Measurements from ENCODE around the gene WDHD1. TPM values are rescaled to one million over a fixed set of nuclear protein-coding genes. Genes with fewer than 3 reads are reported as not detected.

Gene WDHD1
- total and polyA plus RNA-seq, 2 of the 4 experiments (the other 2 are of a cell fraction), result 4.4 to 13.1 TPM

DNA sequence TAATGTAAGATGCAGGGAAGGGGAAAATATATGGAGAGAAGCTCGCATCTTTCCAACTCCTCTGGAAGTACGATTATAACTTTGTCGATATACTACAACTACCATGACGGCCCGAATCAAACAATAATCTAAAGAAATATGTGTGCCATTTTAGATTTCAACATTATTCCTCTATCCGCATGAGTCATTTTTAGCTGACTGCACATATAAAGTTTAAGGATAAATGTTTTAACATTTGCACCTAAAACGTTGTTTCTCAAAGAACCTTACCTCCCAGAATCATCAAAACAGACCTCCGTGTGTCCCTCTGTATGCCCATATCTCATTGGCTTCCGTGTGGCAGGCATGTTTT, 482 bp downstream of the WDHD1 start:
- Histone ChIP-seq H2AFZ (replicated peaks; ENCODE audit: low read length, poor library complexity) (peak overlapping the region; percentile 98), H3K9ac (ENCODE audit: low read depth, low read length) (peak overlapping the region; percentile 81), H2AK5ac (ENCODE audit: low read depth, low read length) (no peak overlapping the region), H3K27me3 (ENCODE audit: control insufficient read depth, insufficient read depth, low read length) (no peaks in the 10 kb centered on the region), H3K4me2 (ENCODE audit: low read depth, low read length) (peak overlapping the region; percentile 96), H3K36me3 (ENCODE audit: control insufficient read depth, insufficient read depth, low read length) (no peaks in the 10 kb centered on the region; the same call in 1 of the 2 replicates), H3K79me1 (ENCODE audit: low read depth in 1 of 2, low read length in 2 of 2) (peaks cover 14 to 56% of the 10 kb centered on the region in 2 experiments), H3K27ac (ENCODE audit: insufficient read depth, low read length) (peak overlapping the region; percentile 76), H2BK120ac (ENCODE audit: low read depth, low read length) (no peak overlapping the region), H3K9me1 (ENCODE audit: insufficient read depth, low read length) (no peaks in the 10 kb centered on the region), H3K4ac (ENCODE audit: low read depth, low read length) (peak overlapping the region; percentile 65; the same call in 1 of the 2 replicates), H4K91ac (ENCODE audit: insufficient read depth, low read depth, low read length) (peak overlapping the region; percentile 58), H3K4me1 (ENCODE audit: control insufficient read depth, insufficient read depth, low read length) (peaks cover 5% of the 10 kb centered on the region; the same call in 1 of the 2 replicates), H3K56ac (ENCODE audit: extremely low read depth, insufficient read depth, low read length) (peak overlapping the region; percentile 69), H3K4me3 (ENCODE audit: insufficient read depth, low read depth, low read length) (peak overlapping the region; percentile 83), H3K9me3 (ENCODE audit: control insufficient read depth, insufficient read depth, low read length) (no peaks in the 10 kb centered on the region), H2BK20ac (ENCODE audit: low read depth, low read length) (no peak overlapping the region), H2BK5ac (ENCODE audit: low read depth, low read length, poor library complexity, severe bottlenecking) (peak overlapping the region; percentile 54), H4K8ac (ENCODE audit: low read depth in 2 of 2, low read length in 2 of 2) (peak overlapping the region; percentile 78 to 90), H4K20me1 (ENCODE audit: insufficient read depth, low read length) (peaks cover 7% of the 10 kb centered on the region; the same call in 1 of the 2 replicates), H4K5ac (ENCODE audit: low read depth, low read length) (no peak overlapping the region), H2AK9ac (replicated peaks; ENCODE audit: low read depth, low read length, poor library complexity) (peak overlapping the region; percentile 18), H3K23ac (ENCODE audit: low read depth, low read length) (peak overlapping the region; percentile 92), H2BK15ac (ENCODE audit: low read depth, low read length) (no peak overlapping the region), H3K18ac (ENCODE audit: low read depth, low read length) (no peak overlapping the region), H3K14ac (replicated peaks; ENCODE audit: low read depth, low read length) (peak overlapping the region; percentile 53)
- ATAC-seq (ENCODE audit: low read depth) (no peak), DNase-seq (no peak)
- ChIA-PET CTCF (interaction anchor here (2.5 kb wide), 1 partner anchor 9 kb away, joined by 7 read pairs; no protein-coding TSS in a partner anchor), POLR2A (ENCODE audit: unreplicated experiment) (interaction anchor here (0.5 kb wide), 1 partner anchor 11 kb away, joined by 3 read pairs; no protein-coding TSS in a partner anchor)
- TF ChIP-seq CEBPB (IDR thresholded peaks at IDR 0.05; ENCODE audit: low read depth, low read length) (no peak), RCOR1 (IDR thresholded peaks at IDR 0.05; ENCODE audit: insufficient replicate concordance, low read length) (no peak), MAFK (IDR thresholded peaks at IDR 0.05; ENCODE audit: low read depth, low read length) (peak; percentile 61), RAD21 (IDR thresholded peaks at IDR 0.05; ENCODE audit: low read length) (no peak), FOS (IDR thresholded peaks at IDR 0.05; ENCODE audit: low read depth, low read length) (0 out of 2 replicates have a peak, but pooled peaks have one; percentile 2), MXI1 (IDR thresholded peaks at IDR 0.05; ENCODE audit: borderline replicate concordance, low read depth, low read length) (no peak), POLR2A (IDR thresholded peaks at IDR 0.05; ENCODE audit: low read depth, low read length) (no peak)
- TF ChIP-seq, protein P1, sequence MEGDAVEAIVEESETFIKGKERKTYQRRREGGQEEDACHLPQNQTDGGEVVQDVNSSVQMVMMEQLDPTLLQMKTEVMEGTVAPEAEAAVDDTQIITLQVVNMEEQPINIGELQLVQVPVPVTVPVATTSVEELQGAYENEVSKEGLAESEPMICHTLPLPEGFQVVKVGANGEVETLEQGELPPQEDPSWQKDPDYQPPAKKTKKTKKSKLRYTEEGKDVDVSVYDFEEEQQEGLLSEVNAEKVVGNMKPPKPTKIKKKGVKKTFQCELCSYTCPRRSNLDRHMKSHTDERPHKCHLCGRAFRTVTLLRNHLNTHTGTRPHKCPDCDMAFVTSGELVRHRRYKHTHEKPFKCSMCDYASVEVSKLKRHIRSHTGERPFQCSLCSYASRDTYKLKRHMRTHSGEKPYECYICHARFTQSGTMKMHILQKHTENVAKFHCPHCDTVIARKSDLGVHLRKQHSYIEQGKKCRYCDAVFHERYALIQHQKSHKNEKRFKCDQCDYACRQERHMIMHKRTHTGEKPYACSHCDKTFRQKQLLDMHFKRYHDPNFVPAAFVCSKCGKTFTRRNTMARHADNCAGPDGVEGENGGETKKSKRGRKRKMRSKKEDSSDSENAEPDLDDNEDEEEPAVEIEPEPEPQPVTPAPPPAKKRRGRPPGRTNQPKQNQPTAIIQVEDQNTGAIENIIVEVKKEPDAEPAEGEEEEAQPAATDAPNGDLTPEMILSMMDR (conservative IDR thresholded peaks at IDR 0.05; ENCODE audit: low read depth, low read length), result no peak
- WGBS, 2 experiments (ENCODE audit: extremely low coverage in 2 of 2, insufficient read length in 1 of 2), result no CpG with 5 or more reads among the region's 9 CpGs
- dilution Hi-C loops (cut with HindIII; ENCODE audit: low sequenced_read_pairs, unreplicated experiment), result no loop called here
- intact Hi-C loops (cut with micrococcal nuclease), result loop anchor here (2.0 kb wide), 1 partner anchor 16 kb away; no protein-coding TSS in a partner anchor
- TSS peak; percentile 69 for BruUV-seq (replicated peaks)
- in situ Hi-C loops (cut with MboI; ENCODE audit: low sequenced_read_pairs), result no loop called here

Data from IMR-90 (cell line).